Pulmonary artery endothelial cell (primary cell): ENCODE results near the gene SPHK2. TPM values are rescaled to one million over a fixed set of nuclear protein-coding genes. Genes with fewer than 3 reads are reported as not detected.

Source experiments
- total RNA-seq: library from RNA; depleted of rRNA; stranded (reverse); fragments of >200 nt; gene quantifications from 2 replicates; pipeline ENCODE4 v1.2.3, GENCODE V29; 2014

Gene SPHK2
- total RNA-seq, 1 donor from 2014 or later: 6.7 TPM

Other genes with a start within 250 kb of the SPHK2 start
- 45.6 and 47.8 TPM in 2 replicates for gene KDELR1, start 228.0 kb upstream of the SPHK2 start, total RNA-seq
- 0.39 and 0.40 TPM in 2 replicates for gene GRIN2D, start 225.8 kb upstream of the SPHK2 start, total RNA-seq
- gene GRWD1, start 173.5 kb upstream of the SPHK2 start, total RNA-seq: 35.5 and 64.0 TPM in 2 replicates
- 0.20 and 0.39 TPM in 2 replicates for gene KCNJ14, start 163.9 kb upstream of the SPHK2 start, total RNA-seq
- gene CYTH2, start 150.1 kb upstream of the SPHK2 start, total RNA-seq: 58.2 and 68.4 TPM in 2 replicates
- under 0.01 and 0.04 TPM in 2 replicates for gene LMTK3, start 107.7 kb upstream of the SPHK2 start, total RNA-seq
- gene SULT2B1, start 67.3 kb upstream of the SPHK2 start, total RNA-seq: 0.07 TPM in 1 of 2 replicates, not detected in the other
- gene SPACA4, start 12.8 kb upstream of the SPHK2 start, total RNA-seq: not detected in 2 replicates
- gene FAM83E, start 4.4 kb upstream of the SPHK2 start, total RNA-seq: 0.73 and 0.99 TPM in 2 replicates
- 1,737 and 2,640 TPM in 2 replicates for gene RPL18, start 328 bp upstream of the SPHK2 start, total RNA-seq
- 0.85 and 2.2 TPM in 2 replicates for gene DBP, start 17.9 kb downstream of the SPHK2 start, total RNA-seq
- gene CA11, start 26.7 kb downstream of the SPHK2 start, total RNA-seq: 2.3 and 3.2 TPM in 2 replicates
- gene NTN5, start 53.5 kb downstream of the SPHK2 start, total RNA-seq: 0.07 TPM in 1 of 2 replicates, not detected in the other
- gene FUT2, start 76.5 kb downstream of the SPHK2 start, total RNA-seq: not detected in 2 replicates
- gene MAMSTR, start 100.2 kb downstream of the SPHK2 start, total RNA-seq: 0.14 and 0.20 TPM in 2 replicates
- gene RASIP1, start 121.1 kb downstream of the SPHK2 start, total RNA-seq: 70.1 and 71.7 TPM in 2 replicates
- gene IZUMO1, start 127.4 kb downstream of the SPHK2 start, total RNA-seq: 0.28 and 0.33 TPM in 2 replicates
- 8.0 and 10.3 TPM in 2 replicates for gene FUT1, start 133.1 kb downstream of the SPHK2 start, total RNA-seq
- gene FGF21, start 136.0 kb downstream of the SPHK2 start, total RNA-seq: not detected in 2 replicates
- gene BCAT2, start 191.5 kb downstream of the SPHK2 start, total RNA-seq: 49.7 and 53.2 TPM in 2 replicates
- gene HSD17B14, start 217.0 kb downstream of the SPHK2 start, total RNA-seq: 4.8 and 6.4 TPM in 2 replicates
- 5.1 and 6.1 TPM in 2 replicates for gene PLEKHA4, start 249.1 kb downstream of the SPHK2 start, total RNA-seq